GM12891 (cell line): Measurements from ENCODE around the gene SIDT2.

Experiments used
- PAX5 ChIP-seq: IDR thresholded peaks from 2 replicates; pipeline ENCODE4 v1.6.1; 2011; ENCODE audit warnings: low read length, moderate library complexity, mild to moderate bottlenecking; ENCODE audit not compliant: insufficient read depth, severe bottlenecking
- POLR2A ChIP-seq: IDR thresholded peaks from 2 replicates; pipeline ENCODE4 v1.6.1; 2011; ENCODE audit warnings: low read depth, low read length, control low read depth
- POLR2AphosphoS5 ChIP-seq: IDR thresholded peaks from 2 replicates; pipeline ENCODE4 v1.6.1; 2011; ENCODE audit warnings: low read depth, low read length, control low read depth
- POU2F2 ChIP-seq: IDR thresholded peaks from 2 replicates; pipeline ENCODE4 v1.6.1; 2011; ENCODE audit warnings: low read depth, mild to moderate bottlenecking, control low read depth, low read length, moderate library complexity
- SPI1 ChIP-seq: IDR thresholded peaks from 2 replicates; pipeline ENCODE4 v1.6.1; 2011; ENCODE audit warnings: low read depth, low read length, control low read depth
- TAF1 ChIP-seq: IDR thresholded peaks from 2 replicates; pipeline ENCODE4 v1.6.1; 2011; ENCODE audit warnings: low read depth, low read length, control low read depth

- TF ChIP-seq POLR2AphosphoS5, result no peak
- TF ChIP-seq TAF1, result no peak
- TF ChIP-seq POU2F2, result no peak
- no peak for TF ChIP-seq POLR2A
- peak; percentile 68 for TF ChIP-seq SPI1
- no peak for TF ChIP-seq PAX5
These were observed 7.3 kb downstream of the SIDT2 start for GRCh38 chr11:117185736-117186430.
